Measurements from ENCODE around the gene MTRR.

The MTRR gene

DNA sequence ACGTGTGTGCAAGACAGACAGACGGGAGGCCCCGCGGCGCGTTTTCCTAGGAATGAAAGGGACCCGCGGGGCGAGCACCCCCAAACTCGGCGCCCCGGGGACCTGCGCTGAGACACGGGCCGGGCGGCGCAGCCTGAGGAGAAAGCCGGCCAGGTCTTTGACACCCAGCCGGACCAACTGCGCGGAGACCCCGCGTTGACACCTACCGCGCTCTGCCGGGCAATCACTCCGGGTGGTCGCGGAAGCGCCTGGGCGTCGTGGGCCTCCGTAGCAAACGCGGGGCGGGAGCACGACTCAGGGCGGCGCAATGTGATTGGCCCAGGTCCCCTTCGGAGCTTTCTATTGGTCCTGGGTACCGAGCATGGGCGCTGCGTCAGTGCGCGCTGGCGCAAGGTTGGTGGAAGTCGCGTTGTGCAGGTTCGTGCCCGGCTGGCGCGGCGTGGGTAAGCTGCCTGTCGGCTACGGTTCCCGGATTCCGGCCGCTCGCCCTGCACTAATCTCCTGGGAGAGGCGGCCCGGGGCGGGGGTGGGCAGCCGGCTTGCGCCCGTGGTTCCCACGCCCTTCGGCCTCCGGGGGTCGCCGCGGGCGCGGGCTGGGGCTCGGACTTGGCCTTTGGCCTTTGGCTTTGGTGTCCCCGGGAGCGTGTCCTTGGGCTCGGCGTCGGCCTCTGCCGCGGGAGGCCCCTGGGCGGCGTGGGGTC is at the start of gene MTRR, which contains the start of gene FASTKD3:
Gene MTRR (plus strand): TSS at position 376 of the 701 bp plus-strand sequence. CDS start 1,647 bp downstream, outside the sequence.
Gene FASTKD3 (minus strand): TSS at position 259 of the 701 bp plus-strand sequence. CDS start 948 bp downstream, outside the sequence.
- peak; percentile 71 to 84 (median 75) for DNase-seq (ENCODE audit: low read depth in 3 of 3, low spot score in 1 of 3)

DNA sequence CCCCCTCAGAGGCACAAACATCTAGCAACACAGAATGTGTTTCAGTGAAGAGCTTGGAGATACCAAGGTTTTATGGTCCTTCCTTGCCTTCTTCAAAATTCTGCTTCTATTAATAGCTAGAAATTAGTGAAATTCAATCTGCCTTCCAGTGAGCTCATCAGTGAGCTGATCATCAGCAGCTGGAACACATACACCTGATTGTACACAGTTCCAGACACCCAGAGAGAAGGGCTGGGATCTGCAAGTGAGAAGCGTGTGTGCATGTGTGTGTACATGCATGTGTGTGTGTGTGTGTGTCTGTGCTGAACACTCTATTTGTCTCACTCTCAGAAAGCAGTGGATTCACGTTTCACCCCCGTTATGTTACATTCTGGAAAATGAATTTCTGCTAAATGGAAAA is 46.5 kb upstream of the MTRR start:
- DNase-seq (ENCODE audit: low read depth in 3 of 3, low spot score in 1 of 3): no peak

DNA sequence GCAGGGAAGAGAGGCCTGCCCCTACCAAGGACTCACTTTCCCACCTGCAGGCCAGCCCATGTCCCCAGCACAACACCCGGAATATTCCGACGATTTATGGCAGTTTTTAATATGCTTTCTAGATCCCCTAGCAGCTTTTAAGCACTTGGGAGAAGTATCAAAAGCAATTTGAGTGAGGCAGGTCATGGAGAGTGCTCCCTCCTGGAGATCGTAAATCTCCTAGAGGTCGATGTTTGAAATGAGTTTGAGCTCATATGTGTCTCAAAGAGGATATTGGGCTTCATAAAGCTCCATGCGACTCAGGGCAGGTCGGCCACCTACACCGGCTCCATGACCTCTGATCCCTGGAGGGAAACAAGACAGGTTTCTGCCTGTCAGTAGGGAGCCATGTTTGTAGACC is 45.4 kb upstream of the MTRR start:
- no peak for DNase-seq (ENCODE audit: low read depth in 3 of 3, low spot score in 1 of 3)

DNA sequence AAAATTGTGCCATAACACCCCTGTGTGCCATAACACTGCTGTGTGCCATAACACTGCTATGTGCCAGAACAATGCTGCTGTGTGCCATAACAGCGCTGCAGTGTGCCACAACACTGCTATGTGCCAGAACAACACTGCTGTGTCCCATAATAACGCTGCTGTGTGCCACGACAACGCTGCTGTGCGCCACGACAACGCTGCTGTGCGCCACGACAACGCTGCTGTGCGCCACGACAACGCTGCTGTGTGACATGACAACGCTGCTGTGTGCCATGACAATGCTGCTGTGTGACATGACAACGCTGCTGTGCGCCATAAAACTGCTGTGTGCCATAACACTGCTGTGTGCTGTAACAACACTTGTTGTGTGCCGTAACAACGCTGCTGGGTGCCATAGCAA is 44.0 kb upstream of the MTRR start:
- DNase-seq (ENCODE audit: low read depth in 3 of 3, low spot score in 1 of 3): no peak

DNA sequence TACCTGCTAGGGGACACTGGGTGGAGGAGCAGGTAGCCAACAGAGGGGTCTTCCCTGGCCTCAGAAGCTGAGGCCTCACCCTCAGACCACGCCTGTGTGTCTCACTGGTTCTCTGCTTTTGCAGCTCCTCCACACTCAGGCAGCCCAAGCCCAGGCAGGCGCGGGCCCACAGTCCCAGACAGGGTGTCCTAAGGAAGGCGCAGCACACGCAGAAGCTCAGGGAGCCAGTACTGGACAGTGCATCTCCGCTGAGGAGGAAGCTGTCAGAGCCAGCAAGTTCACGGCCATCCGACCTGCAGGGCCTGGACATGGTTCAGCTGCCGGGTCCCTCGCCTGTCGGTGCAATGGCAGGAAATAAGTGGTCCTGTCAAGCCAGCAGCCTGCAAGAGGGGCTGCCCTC is 43.3 kb upstream of the MTRR start:
- no peak for DNase-seq (ENCODE audit: low read depth in 3 of 3, low spot score in 1 of 3)

DNA sequence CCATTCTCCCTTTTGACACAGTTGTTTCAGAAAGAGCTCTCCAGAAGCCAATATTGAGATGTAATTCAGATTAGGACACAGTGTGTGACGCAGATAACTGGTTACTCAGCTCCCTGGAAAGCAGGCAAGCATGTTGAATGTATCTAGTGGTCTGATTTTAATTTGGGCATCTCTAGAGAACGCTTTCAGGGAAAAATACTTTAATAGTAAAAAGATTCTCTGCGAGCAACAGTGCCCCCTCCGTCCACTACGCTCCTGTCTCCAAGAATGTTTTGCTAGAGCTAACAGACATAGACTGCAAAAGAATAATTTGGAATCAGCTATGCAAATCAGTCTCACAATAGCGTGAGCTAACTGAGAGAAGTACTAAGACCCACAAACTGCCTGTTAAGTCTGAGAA is 41.3 kb upstream of the MTRR start:
- DNase-seq (ENCODE audit: low read depth in 3 of 3, low spot score in 1 of 3): no peak

DNA sequence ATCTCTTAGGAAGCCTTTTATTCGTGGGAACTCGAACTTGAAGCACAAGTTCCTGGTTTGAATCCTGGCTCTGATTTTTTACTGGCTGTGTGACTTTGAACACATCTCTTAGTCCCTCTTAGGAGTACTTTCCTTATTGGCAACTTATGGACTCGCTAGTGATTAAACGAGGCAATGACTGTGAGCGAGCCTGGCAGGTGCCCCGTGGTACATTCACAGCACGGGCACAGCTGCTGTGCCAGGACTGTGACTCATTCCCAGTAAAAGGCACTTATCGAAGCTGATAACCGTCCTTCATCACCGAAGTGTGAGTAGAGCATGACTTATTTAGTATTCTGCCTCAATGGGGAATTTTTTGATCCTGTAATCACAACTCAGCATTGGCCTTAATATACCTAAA is 40.7 kb upstream of the MTRR start:
- no peak for DNase-seq (ENCODE audit: low read depth in 3 of 3, low spot score in 1 of 3)

DNA sequence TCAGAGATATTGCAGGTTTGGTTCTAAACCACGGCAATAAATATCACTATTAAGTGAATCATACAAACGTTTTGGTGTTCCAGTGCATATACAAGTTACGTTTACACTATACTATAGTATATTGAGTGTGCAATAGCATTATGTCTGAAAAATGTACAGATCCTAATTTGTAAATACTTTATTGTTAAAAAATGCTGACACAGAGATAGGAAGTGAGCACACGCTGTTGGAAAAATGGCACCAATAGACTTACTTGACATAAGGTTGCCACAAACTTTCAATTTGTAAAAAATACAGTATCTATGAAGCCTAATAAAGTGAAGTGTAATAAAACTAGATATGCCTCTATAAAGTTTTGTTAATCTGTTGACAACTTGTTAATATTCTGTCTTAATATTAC is 34.0 kb upstream of the MTRR start:
- DNase-seq (ENCODE audit: low read depth in 3 of 3, low spot score in 1 of 3): no peak

DNA sequence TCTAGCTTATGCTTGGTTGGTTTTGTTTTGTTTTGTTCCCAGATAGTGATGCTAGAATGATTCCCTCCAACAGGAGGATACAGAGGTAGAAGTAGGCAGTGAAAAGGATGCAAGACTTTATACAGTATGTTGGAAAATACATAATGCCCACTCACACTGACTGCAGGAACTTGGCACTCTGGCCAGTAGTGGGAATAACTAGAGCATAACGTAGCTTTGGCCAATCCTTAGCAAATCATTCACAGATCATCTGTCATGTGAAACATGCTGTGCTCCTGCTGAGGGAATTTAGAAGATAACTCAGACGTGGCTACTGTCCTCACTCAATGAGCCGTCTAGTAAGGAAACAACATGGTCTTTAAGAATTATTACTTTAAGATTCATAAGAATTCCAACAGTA is 31.5 kb upstream of the MTRR start:
- no peak for DNase-seq (ENCODE audit: low read depth in 3 of 3, low spot score in 1 of 3)

DNA sequence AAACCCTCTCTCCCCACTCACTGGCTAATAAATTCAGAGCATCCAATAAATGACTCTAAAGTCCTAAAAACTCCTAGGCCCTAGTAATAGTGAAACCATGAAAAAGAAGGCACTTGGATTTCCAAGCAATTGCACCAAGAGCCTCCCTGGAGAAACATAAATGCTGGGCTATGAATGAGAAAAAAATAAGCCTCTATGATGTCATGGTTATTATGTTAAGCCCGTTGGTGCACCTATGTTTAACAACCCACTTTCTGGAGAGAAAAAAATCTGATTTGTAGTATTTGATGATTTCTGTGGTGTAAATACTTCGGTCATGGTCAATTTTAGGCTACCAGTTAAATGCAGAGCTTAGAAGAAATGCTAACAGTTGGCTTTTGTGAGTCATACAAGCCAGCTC is 26.4 kb upstream of the MTRR start:
- no peak for DNase-seq (ENCODE audit: low read depth in 3 of 3, low spot score in 1 of 3)

DNA sequence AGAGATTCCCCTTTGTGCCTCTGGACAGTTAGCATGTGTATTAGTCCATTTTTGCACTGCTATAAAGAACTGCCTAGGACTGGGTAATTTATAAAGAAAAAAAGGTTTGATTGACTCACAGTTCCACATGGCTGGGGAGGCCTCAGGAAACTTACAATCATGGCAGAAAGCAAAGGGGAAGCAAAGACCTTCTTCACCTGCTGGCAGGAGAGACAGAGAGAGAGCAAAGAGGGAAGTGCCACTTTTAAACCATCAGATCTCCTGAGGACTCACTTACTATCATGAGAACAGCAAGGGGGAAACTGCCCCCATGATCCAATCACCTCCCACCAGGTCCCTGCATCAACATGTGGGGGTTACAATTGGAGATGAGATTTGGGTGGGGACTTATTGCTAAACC is 24.0 kb upstream of the MTRR start:
- DNase-seq (ENCODE audit: low read depth in 3 of 3, low spot score in 1 of 3): no peak

DNA sequence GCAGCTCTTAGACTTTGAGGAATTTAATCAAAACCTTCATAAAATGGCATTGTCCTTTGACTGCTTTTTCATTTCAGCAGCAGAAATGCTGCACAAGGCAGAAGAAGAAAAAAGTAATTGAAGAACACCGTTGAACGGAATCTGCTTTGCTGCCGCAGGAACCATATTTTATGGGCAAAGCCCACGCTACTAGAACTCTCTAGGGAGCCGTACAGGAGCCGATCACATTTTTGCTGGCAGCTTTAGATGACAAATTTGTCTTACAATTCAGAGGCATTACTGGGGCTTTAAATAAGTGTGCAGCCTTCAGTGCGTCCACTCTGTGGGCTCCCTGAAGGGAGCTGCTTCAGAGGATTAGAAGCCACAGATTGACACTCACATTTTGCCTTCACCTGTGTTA is 23.4 kb upstream of the MTRR start:
- DNase-seq (ENCODE audit: low read depth in 3 of 3, low spot score in 1 of 3): no peak

DNA sequence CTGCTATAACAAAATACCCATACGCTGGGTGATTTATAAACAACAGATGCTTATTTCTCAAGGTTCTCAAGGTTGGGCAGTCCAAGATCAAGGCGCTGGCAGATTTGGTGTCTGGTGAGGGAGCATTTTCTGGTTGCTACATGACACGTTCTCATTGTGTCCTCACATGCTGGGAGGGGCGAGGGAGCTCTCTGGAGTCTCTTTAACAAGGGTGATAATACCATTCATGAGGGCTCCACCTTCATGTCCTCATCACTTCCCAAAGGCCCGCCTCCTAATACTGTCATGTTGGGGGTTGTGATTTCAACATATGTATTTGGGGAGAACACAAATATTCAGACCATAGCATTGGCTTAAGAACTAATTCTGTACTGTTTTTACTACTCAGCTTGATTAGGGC is 22.6 kb upstream of the MTRR start:
- no peak for DNase-seq (ENCODE audit: low read depth in 3 of 3, low spot score in 1 of 3)

DNA sequence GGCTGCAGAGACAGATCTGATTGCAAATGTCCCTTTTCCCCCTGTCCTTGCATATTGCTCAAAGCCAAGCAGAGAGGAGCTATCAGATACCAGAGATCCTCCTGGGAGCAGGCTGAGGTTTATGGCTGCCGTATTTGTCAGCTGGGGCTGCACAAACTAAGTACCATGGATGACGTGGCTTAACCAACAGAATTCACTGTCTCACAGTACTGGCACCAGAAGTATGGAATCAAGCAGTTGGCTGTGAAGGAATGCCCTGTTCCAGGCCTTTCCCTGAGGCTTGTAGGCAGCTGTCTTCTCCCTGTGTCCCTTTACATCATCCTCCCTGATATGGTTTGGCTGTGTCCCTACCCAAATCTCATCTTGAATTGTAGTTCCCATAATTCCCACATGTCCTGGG is 20.7 kb upstream of the MTRR start:
- no peak for DNase-seq (ENCODE audit: low read depth in 3 of 3, low spot score in 1 of 3)

DNA sequence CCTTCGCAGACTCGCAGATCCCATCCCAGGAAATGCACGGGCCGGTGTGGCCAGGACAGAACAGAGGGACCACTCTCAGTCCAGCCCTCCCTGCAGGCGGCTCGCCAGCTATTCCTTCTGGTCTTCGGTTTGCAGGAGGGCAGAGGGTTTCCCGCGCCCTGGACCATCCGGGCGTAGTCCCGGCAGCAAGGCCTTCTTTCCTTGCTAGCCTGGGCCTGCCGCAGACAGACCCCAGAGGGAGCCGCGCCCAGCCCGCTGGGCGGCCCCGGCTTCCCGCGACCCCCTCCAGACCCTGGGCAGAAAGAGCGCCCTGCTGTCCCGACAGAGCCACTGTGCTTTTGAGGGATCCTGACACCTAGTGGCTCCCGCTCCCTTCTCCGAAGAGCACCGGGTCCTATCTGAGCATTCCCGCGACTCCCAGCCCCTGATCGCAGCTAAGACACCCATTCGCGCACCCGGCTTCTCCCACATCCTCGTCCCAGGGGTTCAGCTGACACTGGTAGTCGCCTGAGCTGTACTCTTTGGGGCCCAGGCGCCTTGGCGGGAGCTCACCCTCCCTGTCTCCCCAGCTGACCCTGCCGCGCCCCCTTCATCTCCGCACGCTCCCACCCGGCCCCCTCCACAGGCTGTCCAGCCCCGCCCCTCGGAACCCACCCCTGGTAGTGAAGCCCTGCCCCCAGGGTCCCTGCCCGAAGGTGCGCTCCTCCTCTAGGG is 19.1 kb upstream of the MTRR start:
- DNase-seq (ENCODE audit: low read depth in 3 of 3, low spot score in 1 of 3): no peak

DNA sequence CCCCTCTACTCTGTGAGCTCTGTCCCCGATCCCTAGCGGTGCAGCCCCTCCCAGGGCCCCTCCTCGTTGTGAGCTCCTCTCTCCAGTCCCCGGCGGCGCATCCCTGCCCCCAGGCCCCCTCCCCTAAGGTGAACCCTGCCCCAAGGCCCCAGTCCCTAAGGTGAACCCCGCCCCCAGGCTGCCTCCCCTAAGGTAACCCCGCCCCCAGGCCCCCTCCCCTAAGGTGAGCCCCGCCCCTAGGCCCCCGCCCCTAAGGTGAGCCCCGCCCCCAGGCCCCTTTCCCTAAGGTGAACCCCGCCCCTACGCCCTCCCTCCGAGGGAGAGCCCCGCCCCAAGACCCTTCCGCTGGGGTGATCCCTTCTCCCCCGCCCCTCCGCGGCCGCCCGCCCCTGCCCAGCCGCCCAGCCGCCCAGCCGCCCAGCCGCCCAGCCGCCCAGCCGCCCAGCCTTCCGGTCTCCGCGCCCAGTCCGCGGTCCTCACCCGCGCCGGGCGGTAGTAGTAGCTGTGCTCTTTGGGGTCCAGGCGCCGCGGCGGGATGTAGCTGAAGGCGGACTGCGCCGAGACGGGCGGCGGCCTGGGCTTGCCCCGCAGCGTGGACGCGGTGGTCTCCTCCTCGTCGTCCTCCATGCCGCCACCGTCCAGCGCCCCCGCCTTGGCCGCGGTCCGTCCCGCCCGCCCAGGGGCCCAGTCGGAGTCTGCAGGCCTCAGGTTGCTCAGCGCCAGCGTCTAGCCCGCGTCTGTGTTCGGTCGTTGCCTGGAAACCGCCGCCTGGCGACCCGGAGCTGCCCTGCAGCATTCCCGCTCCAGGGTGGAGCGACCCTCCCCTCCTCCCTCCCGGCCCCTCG is 18.3 kb upstream of the MTRR start, which contains the start of gene CFAP90:
Gene CFAP90 (minus strand): TSS at position 739 of the 845 bp plus-strand sequence. CDS start 112 bp downstream, at position 627.
- no peak for DNase-seq (ENCODE audit: low read depth in 3 of 3, low spot score in 1 of 3)

DNA sequence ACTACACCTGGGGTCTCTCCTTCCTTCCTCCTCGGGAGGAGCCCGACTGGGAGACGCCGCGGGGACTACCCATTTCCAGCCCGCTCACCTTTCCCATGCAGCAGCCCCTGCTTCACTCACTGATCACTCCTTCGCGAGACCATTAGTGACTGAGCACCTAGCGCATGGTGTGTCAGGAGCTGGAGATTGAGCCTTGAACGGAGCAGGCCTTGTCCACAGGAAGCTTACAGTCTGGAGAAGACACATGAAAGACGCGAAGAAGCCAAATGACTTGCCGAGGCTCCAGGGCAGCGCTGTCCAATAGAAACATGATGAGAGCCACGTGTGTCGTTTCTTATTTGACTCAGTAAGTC is 17.7 kb upstream of the MTRR start:
- no peak for DNase-seq (ENCODE audit: low read depth in 3 of 3, low spot score in 1 of 3)

DNA sequence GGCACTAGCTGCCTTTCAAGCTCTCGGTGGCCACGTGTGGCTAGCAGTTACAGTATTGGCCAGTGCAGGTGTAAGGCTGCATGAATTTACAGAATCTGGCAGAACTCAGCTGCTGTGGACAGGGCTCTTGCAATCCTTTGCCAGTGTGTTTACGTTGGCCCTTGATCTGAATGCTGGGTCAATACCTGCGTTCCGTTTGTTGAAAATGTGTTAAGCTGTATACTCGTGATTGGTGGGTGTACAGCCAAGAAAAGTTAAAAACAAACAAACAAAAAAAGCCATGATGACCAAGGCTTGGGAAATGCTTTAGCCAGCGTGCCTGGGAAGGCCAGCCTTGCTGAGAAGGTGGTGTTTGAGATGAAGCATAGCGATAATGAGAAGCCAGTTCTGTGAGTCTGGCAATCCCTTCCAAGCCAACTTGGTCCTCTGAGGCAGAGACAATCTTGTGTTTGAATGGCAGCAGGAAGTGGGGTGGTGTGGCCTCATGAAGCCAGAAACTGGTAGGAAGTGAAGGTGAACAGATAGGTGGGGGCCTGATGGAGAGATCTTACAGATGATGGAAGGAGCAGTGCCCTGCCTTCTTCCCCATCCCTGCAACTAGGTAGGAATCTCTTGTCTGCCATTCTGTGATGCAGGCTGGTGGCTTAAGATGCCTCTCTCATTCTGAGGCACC is 17.2 kb upstream of the MTRR start:
- DNase-seq (ENCODE audit: low read depth in 3 of 3, low spot score in 1 of 3): no peak

DNA sequence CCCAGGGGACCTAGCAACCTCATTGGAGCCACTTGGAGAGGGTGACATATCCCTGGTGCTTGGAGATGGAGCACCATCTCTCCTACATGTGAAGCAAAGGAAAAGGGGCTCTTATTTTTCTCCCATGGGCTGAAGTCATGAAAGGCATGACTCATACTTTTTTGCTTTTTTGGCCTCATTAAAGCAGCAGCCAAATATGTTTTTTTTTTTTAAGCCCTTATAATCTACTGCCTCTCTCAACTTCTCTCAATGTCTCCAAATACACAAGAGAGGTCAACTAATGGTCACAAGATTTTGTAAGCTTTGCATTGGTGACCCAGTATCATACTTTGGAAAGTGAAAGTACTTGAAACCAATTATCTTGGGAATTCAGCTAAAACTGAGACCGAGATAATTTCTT is 16.4 kb upstream of the MTRR start:
- no peak for DNase-seq (ENCODE audit: low read depth in 3 of 3, low spot score in 1 of 3)

DNA sequence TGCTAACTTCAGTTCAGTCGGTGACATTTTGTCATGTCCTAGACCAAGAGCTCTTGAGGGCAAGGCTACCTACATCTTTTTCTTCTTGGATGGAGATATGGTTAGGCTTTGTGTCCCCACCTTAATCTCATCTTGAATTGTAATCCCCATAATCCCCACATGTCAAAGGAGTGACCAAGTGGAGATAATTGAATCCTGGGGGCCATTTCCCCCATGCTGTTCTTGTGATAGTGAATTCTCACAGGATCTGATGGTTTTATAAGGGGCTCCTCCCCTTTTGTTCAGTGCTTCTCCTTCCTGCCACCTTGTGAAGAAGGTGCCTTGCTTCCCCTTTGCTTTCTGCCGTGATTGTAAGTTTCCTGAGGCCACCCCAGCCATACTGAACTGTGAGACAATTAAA is 16.0 kb upstream of the MTRR start:
- no peak for DNase-seq (ENCODE audit: low read depth in 3 of 3, low spot score in 1 of 3)

DNA sequence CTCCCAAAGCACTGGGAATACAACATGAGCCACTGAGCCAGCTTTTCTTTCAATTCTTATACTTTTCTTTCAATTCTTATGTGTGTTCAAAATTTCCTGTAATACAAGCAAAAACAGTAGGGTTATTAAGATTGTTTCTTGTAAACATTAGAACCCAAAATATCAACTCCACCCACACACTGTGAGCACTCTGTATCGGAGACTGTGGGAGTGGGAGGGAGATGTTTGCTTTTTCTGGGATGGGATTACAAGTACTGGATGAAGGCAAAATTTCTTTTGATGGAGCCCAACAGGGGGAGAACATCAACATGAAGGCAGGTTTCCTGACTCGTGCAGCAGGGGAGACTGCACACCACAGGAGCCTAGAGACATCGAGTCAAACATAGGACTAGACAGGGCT is 13.3 kb upstream of the MTRR start:
- no peak for DNase-seq (ENCODE audit: low read depth in 3 of 3, low spot score in 1 of 3)
